ENCODE data around the gene PDXK. TPM values are rescaled to one million over a fixed set of nuclear protein-coding genes. Genes with fewer than 3 reads are reported as not detected.
"Not testable (repeated sequence)": the region's sequence is repeated elsewhere in the genome, so short reads cannot be mapped to it uniquely, and the experiment has no call there.

Gene PDXK
- 100 to 1,000 TPM; 113 to 179 (median 161) TPM for total RNA-seq
- long read RNA-seq, donor 1, full-length matches to known transcripts: 46 of 80 reads
- long read RNA-seq, donor 1, partial matches to known transcripts: 1 of 80 reads
- long read RNA-seq, donor 1, other reads (novel, unspliced or antisense): 33 of 80 reads
- long read RNA-seq, donor 2, full-length matches to known transcripts: 1 of 12 reads
- long read RNA-seq, donor 2, partial matches to known transcripts: 1 of 12 reads
- long read RNA-seq, donor 2, other reads (novel, unspliced or antisense): 10 of 12 reads

GRCh38 chr21:43718872-43719747 is at the start of gene PDXK:
Gene PDXK (plus strand): TSS chr21:43719129. CDS start chr21:43719295, 166 bp downstream.
- Histone ChIP-seq H3K9me3 (no peaks in the 10 kb centered on the region), H3K4me1 (ENCODE audit: low read depth) (peaks cover 25% of the 10 kb centered on the region), H3K4me3 (peak within 1 kb of the TSS; percentile 91), H3K36me3 (ENCODE audit: low read depth) (no peaks in the 10 kb centered on the region)
- ATAC-seq (peak; percentile 90), DNase-seq (peak; percentile 89 to 94 (median 92))
- intact Hi-C loops (cut with DNase I, micrococcal nuclease): no loop called here
- TF ChIP-seq CTCF (IDR thresholded peaks at IDR 0.05): no peak

GRCh38 chr21:43669828-43670605 is 48.9 kb upstream of the PDXK start:
- H3K9me3 ChIP-seq: no peaks in the 10 kb centered on the region
- no peaks in the 10 kb centered on the region for H3K36me3 ChIP-seq (ENCODE audit: low read depth)
- ATAC-seq: no peak
- intact Hi-C loops (cut with DNase I, micrococcal nuclease): no loop called here
- no peak for TF ChIP-seq CTCF (IDR thresholded peaks at IDR 0.05)
- no peak overlapping the region for H3K4me3 ChIP-seq
- no peaks in the 10 kb centered on the region for H3K4me1 ChIP-seq (ENCODE audit: low read depth)
- DNase-seq: no peak

- H3K9me3 ChIP-seq: no peaks in the 10 kb centered on the region
- TF ChIP-seq CTCF (IDR thresholded peaks at IDR 0.05): no peak
- no peak for ATAC-seq
- no peak overlapping the region for H3K4me3 ChIP-seq
- intact Hi-C loops (cut with DNase I, micrococcal nuclease): no loop called here
- DNase-seq: no peak
- no peaks in the 10 kb centered on the region for H3K4me1 ChIP-seq (ENCODE audit: low read depth)
- H3K36me3 ChIP-seq (ENCODE audit: low read depth): no peaks in the 10 kb centered on the region
Measured at GRCh38 chr21:43675871-43676270, 43.1 kb upstream of the PDXK start.

GRCh38 chr21:43676391-43676790 is 42.5 kb upstream of the PDXK start:
- DNase-seq (no peak), ATAC-seq (no peak)
- no peaks in the 10 kb centered on the region for H3K9me3 ChIP-seq
- no peak overlapping the region for H3K4me3 ChIP-seq
- no peaks in the 10 kb centered on the region for H3K4me1 ChIP-seq (ENCODE audit: low read depth)
- no peak for TF ChIP-seq CTCF (IDR thresholded peaks at IDR 0.05)
- no peaks in the 10 kb centered on the region for H3K36me3 ChIP-seq (ENCODE audit: low read depth)
- intact Hi-C loops (cut with DNase I, micrococcal nuclease): no loop called here

GRCh38 chr21:43679951-43680350 is 39.0 kb upstream of the PDXK start:
- Histone ChIP-seq H3K36me3 (ENCODE audit: low read depth) (no peaks in the 10 kb centered on the region), H3K4me3 (no peak overlapping the region), H3K9me3 (no peaks in the 10 kb centered on the region), H3K4me1 (ENCODE audit: low read depth) (no peaks in the 10 kb centered on the region)
- intact Hi-C loops (cut with DNase I, micrococcal nuclease): no loop called here
- DNase-seq: no peak
- no peak for ATAC-seq
- TF ChIP-seq CTCF (IDR thresholded peaks at IDR 0.05): no peak

- H3K36me3 ChIP-seq (ENCODE audit: low read depth); ATAC-seq: not testable (repeated sequence)
Measured at GRCh38 chr21:43680421-43680820, 38.5 kb upstream of the PDXK start.

More at GRCh38 chr21:43680421-43680820, 38.5 kb upstream of the PDXK start:
- H3K9me3 ChIP-seq; H3K4me3 ChIP-seq; DNase-seq; intact Hi-C loops (cut with DNase I, micrococcal nuclease); H3K4me1 ChIP-seq (ENCODE audit: low read depth): not testable (repeated sequence)
